ENCODE measurements around the gene DPYSL3. TPM values are rescaled to one million over a fixed set of nuclear protein-coding genes. Genes with fewer than 3 reads are reported as not detected.
A peak's percentile ranks its signal among the peaks of the same experiment; 100 is the strongest.
"Not testable (repeated sequence)": the region's sequence is repeated elsewhere in the genome, so short reads cannot be mapped to it uniquely, and the experiment has no call there.

Gene DPYSL3
- total RNA-seq (2012; rRNA removed) = 10.9 and 14.0 TPM in 2 replicates

DNA sequence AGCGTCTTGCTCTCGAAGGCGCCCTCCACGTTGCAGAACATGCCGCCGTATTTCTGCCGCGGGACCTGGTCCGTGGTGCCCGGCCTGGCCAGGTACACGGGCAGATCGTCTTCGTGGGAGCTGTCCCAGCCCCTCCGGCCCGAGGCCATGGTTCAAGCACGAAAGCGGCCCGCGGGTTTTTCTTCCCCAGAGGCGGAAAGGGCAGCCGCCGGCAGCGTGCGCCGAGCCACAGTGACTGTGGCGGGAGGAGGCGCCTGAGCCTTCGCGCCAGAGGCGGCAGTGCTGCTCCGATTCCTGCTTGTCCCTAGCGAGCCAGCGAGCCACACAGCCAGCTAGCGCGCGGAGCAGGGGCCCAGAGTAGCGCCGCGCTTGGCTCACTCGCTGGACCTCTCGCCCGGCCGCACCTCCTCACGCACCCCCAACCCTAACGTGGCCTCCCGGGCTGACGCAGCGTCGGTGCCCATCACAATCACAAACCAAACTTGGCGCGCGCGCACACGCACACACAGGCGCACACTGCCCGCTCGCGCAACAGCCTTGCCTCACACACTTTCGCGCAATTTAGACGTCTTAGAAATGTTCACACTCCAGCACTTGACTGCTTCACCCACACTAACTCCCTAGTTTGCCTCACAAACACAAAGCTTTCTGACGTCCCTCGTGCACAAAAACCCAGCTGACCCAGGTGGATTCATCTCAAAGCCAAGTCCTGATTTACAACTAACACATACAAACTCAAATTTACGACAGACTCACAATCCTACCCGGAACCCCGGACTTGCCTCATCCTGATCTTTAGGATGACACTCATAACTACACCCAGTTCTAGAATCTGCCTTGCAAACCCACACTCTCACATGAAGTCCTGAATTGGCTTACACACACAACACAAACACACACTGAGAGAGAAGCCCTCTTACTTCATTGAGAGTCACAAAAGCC, at the start of gene DPYSL3:
Gene DPYSL3 (minus strand): TSS at position 359 of the 942 bp plus-strand sequence. CDS start 210 bp downstream, at position 149.
- Histone ChIP-seq H3K36me3 (ENCODE audit: insufficient read depth, low read length) (no peaks in the 10 kb centered on the region), H3K9ac (ENCODE audit: low read depth, low read length) (peak within 1 kb of the TSS; percentile 72), H3K4me3 (ENCODE audit: low read length) (peak within 1 kb of the TSS; percentile 80), H3K27me3 (ENCODE audit: control insufficient read depth, insufficient read depth, low read length) (no peaks in the 10 kb centered on the region), H3K9me3 (replicated peaks; ENCODE audit: low read length) (no peaks in the 10 kb centered on the region), H3K4me1 (ENCODE audit: control insufficient read depth, insufficient read depth, low read length) (peaks cover 21% of the 10 kb centered on the region), H3K4me2 (ENCODE audit: low read length) (peak within 1 kb of the TSS; percentile 100)

DNA sequence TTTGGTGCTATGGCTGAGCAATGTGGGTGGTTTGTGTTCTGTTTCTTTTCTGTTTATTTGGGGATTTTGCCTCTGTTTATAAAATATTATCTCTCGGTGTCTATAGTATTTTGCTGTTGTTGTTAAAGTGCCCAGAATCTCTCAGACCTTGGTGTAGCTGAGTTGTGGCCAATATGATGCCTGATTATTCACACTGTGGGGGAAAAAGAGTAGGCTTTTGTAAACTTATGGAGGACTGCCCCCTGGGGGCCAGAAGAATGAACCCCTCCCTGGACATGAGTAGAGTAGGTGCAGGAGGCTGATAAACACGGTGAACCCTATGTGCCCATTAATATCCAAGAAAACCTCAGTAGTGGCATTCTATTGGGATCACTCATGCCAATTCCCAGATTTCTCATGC, 49.0 kb upstream of the DPYSL3 start:
- H3K4me3 ChIP-seq (ENCODE audit: low read length) = no peak overlapping the region
- H3K9ac ChIP-seq (ENCODE audit: low read depth, low read length) = no peak overlapping the region
- no peaks in the 10 kb centered on the region for H3K9me3 ChIP-seq (replicated peaks; ENCODE audit: low read length)
- H3K27me3 ChIP-seq (ENCODE audit: control insufficient read depth, insufficient read depth, low read length) = no peaks in the 10 kb centered on the region
- H3K36me3 ChIP-seq (ENCODE audit: insufficient read depth, low read length) = no peaks in the 10 kb centered on the region
- no peak overlapping the region for H3K4me2 ChIP-seq (ENCODE audit: low read length)
- H3K4me1 ChIP-seq (ENCODE audit: control insufficient read depth, insufficient read depth, low read length) = peaks cover 10% of the 10 kb centered on the region

GRCh38 chr5:147557876-147558745, 48.2 kb upstream of the DPYSL3 start:
- H3K27me3 ChIP-seq (ENCODE audit: control insufficient read depth, insufficient read depth, low read length) = no peaks in the 10 kb centered on the region
- H3K4me2 ChIP-seq (ENCODE audit: low read length) = no peak overlapping the region
- H3K9ac ChIP-seq (ENCODE audit: low read depth, low read length) = no peak overlapping the region
- H3K9me3 ChIP-seq (replicated peaks; ENCODE audit: low read length) = no peaks in the 10 kb centered on the region
- no peak overlapping the region for H3K4me3 ChIP-seq (ENCODE audit: low read length)
- H3K36me3 ChIP-seq (ENCODE audit: insufficient read depth, low read length) = no peaks in the 10 kb centered on the region
- H3K4me1 ChIP-seq (ENCODE audit: control insufficient read depth, insufficient read depth, low read length) = peaks cover 11% of the 10 kb centered on the region

DNA sequence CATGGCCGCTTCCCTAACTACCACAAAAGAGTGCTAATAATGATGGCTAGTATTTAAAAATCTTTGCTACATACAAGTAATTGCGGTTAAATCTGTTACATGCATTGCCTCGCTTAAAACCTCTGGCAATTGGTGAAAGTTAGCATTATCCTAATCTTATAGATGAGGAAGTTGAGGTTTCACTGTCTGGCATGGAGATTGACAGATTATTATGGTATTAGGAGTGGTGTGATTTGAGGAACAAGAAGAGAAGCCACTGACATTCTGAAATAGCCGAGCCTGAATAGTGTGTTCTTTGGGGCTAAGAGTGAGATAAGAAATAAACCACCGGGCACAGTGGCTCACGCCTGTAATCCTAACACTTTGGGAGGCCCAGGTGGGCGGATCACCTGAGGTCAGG, 45.3 kb upstream of the DPYSL3 start:
- Histone ChIP-seq H3K4me2 (ENCODE audit: low read length) (no peak overlapping the region), H3K9ac (ENCODE audit: low read depth, low read length) (no peak overlapping the region), H3K4me3 (ENCODE audit: low read length) (no peak overlapping the region), H3K4me1 (ENCODE audit: control insufficient read depth, insufficient read depth, low read length) (peaks cover 11% of the 10 kb centered on the region), H3K36me3 (ENCODE audit: insufficient read depth, low read length) (no peaks in the 10 kb centered on the region), H3K9me3 (replicated peaks; ENCODE audit: low read length) (no peaks in the 10 kb centered on the region), H3K27me3 (ENCODE audit: control insufficient read depth, insufficient read depth, low read length) (no peaks in the 10 kb centered on the region)

DNA sequence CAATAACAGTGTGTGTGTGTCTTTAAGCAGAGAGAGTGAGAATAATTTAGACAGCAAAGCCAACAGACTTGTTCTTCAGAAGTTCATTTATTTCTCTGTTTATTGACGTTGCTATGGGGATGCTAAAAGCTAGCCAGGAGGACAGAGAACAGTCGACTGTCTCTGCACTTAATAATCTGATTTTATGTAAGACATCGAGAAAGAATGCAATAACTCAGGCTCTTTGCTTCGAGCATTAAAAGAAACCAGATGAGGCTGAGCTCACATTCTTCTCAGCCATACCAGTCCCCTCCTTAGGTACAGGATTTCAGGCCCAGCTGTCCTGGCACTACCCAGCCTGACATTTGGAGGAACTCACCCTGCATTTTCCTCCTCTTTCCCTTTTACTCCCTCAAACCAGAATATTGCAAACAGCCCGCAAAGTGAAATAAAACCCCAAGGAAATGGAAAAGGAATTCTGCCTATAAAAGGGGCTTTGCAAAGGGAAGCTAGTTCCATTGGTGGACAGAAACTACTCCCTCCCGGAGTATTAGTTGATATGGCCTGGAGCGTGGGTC, 44.5 kb upstream of the DPYSL3 start:
- Histone ChIP-seq H3K4me2 (ENCODE audit: low read length) (peak overlapping the region; percentile 69), H3K27me3 (ENCODE audit: control insufficient read depth, insufficient read depth, low read length) (no peaks in the 10 kb centered on the region), H3K36me3 (ENCODE audit: insufficient read depth, low read length) (no peaks in the 10 kb centered on the region), H3K4me1 (ENCODE audit: control insufficient read depth, insufficient read depth, low read length) (peaks cover 11% of the 10 kb centered on the region), H3K9me3 (replicated peaks; ENCODE audit: low read length) (no peaks in the 10 kb centered on the region), H3K4me3 (ENCODE audit: low read length) (peak overlapping the region; percentile 37), H3K9ac (ENCODE audit: low read depth, low read length) (peak overlapping the region; percentile 42)

- H3K9me3 ChIP-seq (replicated peaks; ENCODE audit: low read length); H3K9ac ChIP-seq (ENCODE audit: low read depth, low read length); H3K36me3 ChIP-seq (ENCODE audit: insufficient read depth, low read length); H3K27me3 ChIP-seq (ENCODE audit: control insufficient read depth, insufficient read depth, low read length): not testable (repeated sequence)
- peaks cover 11% of the 10 kb centered on the region for H3K4me1 ChIP-seq (ENCODE audit: control insufficient read depth, insufficient read depth, low read length)
- H3K4me3 ChIP-seq (ENCODE audit: low read length) = peak overlapping the region; percentile 37
- peak overlapping the region; percentile 69 for H3K4me2 ChIP-seq (ENCODE audit: low read length)
These were observed 43.9 kb upstream of the DPYSL3 start for GRCh38 chr5:147553817-147554216.

- Histone ChIP-seq H3K27me3 (ENCODE audit: control insufficient read depth, insufficient read depth, low read length) (no peaks in the 10 kb centered on the region), H3K9ac (ENCODE audit: low read depth, low read length) (no peak overlapping the region), H3K36me3 (ENCODE audit: insufficient read depth, low read length) (no peaks in the 10 kb centered on the region), H3K4me2 (ENCODE audit: low read length) (no peak overlapping the region), H3K4me3 (ENCODE audit: low read length) (no peak overlapping the region), H3K9me3 (replicated peaks; ENCODE audit: low read length) (no peaks in the 10 kb centered on the region), H3K4me1 (ENCODE audit: control insufficient read depth, insufficient read depth, low read length) (peaks cover 11% of the 10 kb centered on the region)
These were observed 43.0 kb upstream of the DPYSL3 start for GRCh38 chr5:147552897-147553296.

GRCh38 chr5:147551677-147552076, 41.8 kb upstream of the DPYSL3 start:
- H3K4me1 ChIP-seq (ENCODE audit: control insufficient read depth, insufficient read depth, low read length) = peaks cover 11% of the 10 kb centered on the region
- no peaks in the 10 kb centered on the region for H3K27me3 ChIP-seq (ENCODE audit: control insufficient read depth, insufficient read depth, low read length)
- no peak overlapping the region for H3K4me3 ChIP-seq (ENCODE audit: low read length)
- H3K9me3 ChIP-seq (replicated peaks; ENCODE audit: low read length) = no peaks in the 10 kb centered on the region
- no peak overlapping the region for H3K9ac ChIP-seq (ENCODE audit: low read depth, low read length)
- H3K36me3 ChIP-seq (ENCODE audit: insufficient read depth, low read length) = no peaks in the 10 kb centered on the region
- no peak overlapping the region for H3K4me2 ChIP-seq (ENCODE audit: low read length)

GRCh38 chr5:147547730-147548129, 37.9 kb upstream of the DPYSL3 start:
- H3K4me3 ChIP-seq (ENCODE audit: low read length) = no peak overlapping the region
- H3K36me3 ChIP-seq (ENCODE audit: insufficient read depth, low read length) = no peaks in the 10 kb centered on the region
- no peaks in the 10 kb centered on the region for H3K27me3 ChIP-seq (ENCODE audit: control insufficient read depth, insufficient read depth, low read length)
- H3K4me1 ChIP-seq (ENCODE audit: control insufficient read depth, insufficient read depth, low read length) = no peaks in the 10 kb centered on the region
- H3K9me3 ChIP-seq (replicated peaks; ENCODE audit: low read length) = no peaks in the 10 kb centered on the region
- H3K4me2 ChIP-seq (ENCODE audit: low read length) = no peak overlapping the region
- H3K9ac ChIP-seq (ENCODE audit: low read depth, low read length) = no peak overlapping the region

DNA sequence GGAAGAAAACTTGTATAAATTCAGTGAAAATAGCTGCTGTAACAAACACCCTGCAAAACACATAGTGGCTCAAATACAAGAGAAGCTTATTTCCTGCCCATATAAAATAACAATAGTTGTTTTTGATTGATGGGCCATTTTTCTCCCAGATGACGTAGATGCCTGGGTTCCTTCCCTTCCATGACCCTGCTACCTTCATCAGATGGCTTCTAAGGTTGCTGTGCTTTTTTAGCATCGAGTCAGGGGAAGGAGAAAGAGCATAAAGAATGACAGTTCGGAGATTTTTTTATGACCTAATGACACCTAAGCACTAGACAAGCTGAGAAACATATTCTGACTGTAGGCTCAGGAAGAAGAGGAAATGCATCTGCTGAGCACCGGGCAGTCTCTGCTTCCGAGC, 34.7 kb upstream of the DPYSL3 start:
- Histone ChIP-seq H3K36me3 (ENCODE audit: insufficient read depth, low read length) (no peaks in the 10 kb centered on the region), H3K4me2 (ENCODE audit: low read length) (no peak overlapping the region), H3K4me1 (ENCODE audit: control insufficient read depth, insufficient read depth, low read length) (no peaks in the 10 kb centered on the region), H3K9ac (ENCODE audit: low read depth, low read length) (no peak overlapping the region), H3K4me3 (ENCODE audit: low read length) (no peak overlapping the region), H3K27me3 (ENCODE audit: control insufficient read depth, insufficient read depth, low read length) (no peaks in the 10 kb centered on the region), H3K9me3 (replicated peaks; ENCODE audit: low read length) (no peaks in the 10 kb centered on the region)

GRCh38 chr5:147539053-147539452, 29.2 kb upstream of the DPYSL3 start:
- H3K9me3 ChIP-seq (replicated peaks; ENCODE audit: low read length) = no peaks in the 10 kb centered on the region
- no peak overlapping the region for H3K4me3 ChIP-seq (ENCODE audit: low read length)
- no peaks in the 10 kb centered on the region for H3K36me3 ChIP-seq (ENCODE audit: insufficient read depth, low read length)
- H3K4me2 ChIP-seq (ENCODE audit: low read length) = no peak overlapping the region
- H3K9ac ChIP-seq (ENCODE audit: low read depth, low read length) = no peak overlapping the region
- H3K4me1 ChIP-seq (ENCODE audit: control insufficient read depth, insufficient read depth, low read length) = peaks cover 30% of the 10 kb centered on the region
- no peaks in the 10 kb centered on the region for H3K27me3 ChIP-seq (ENCODE audit: control insufficient read depth, insufficient read depth, low read length)
